Fibroblast of skin of left quadriceps (primary cell): Measurements from ENCODE around the gene URM1.

ENCODE experiments used
- DNase-seq, 2 experiments: peaks; one replicate each; pipeline ENCODE4 v3.0.0-alpha.2; 2013; ENCODE audit warnings: low read depth in 2 of 2

Gene URM1

GRCh38 chr9:128385496-128386460 is 14.6 kb downstream of the URM1 start:
- DNase-seq: no peak

- no peak for DNase-seq
Measured at GRCh38 chr9:128388150-128388549, 17.0 kb downstream of the URM1 start.

GRCh38 chr9:128389395-128390149 is 18.4 kb downstream of the URM1 start:
- no peak for DNase-seq

GRCh38 chr9:128390150-128390812 is 19.1 kb downstream of the URM1 start:
- no peak for DNase-seq

- DNase-seq: no peak
Measured at GRCh38 chr9:128390813-128391711, 19.9 kb downstream of the URM1 start.

- DNase-seq: no peak
Measured at GRCh38 chr9:128391956-128392301, 20.8 kb downstream of the URM1 start.

GRCh38 chr9:128392302-128393144 is 21.3 kb downstream of the URM1 start:
- no peak for DNase-seq

GRCh38 chr9:128393145-128393775 is 22.1 kb downstream of the URM1 start:
- no peak for DNase-seq

GRCh38 chr9:128393970-128394369 is 22.8 kb downstream of the URM1 start:
- no peak for DNase-seq

GRCh38 chr9:128394379-128395168 is 23.4 kb downstream of the URM1 start:
- DNase-seq: no peak

GRCh38 chr9:128396970-128397613 is 25.9 kb downstream of the URM1 start:
- no peak for DNase-seq

GRCh38 chr9:128397831-128398230 is 26.7 kb downstream of the URM1 start:
- DNase-seq: no peak

GRCh38 chr9:128399861-128400260 is 28.7 kb downstream of the URM1 start:
- DNase-seq: no peak

- DNase-seq: no peak
Measured at GRCh38 chr9:128404560-128404959, 33.4 kb downstream of the URM1 start.

GRCh38 chr9:128405077-128405779 is 34.1 kb downstream of the URM1 start:
- DNase-seq: no peak

- no peak for DNase-seq
Measured at GRCh38 chr9:128405780-128406171, 34.6 kb downstream of the URM1 start.

- no peak for DNase-seq
Measured at GRCh38 chr9:128406848-128407391, 35.7 kb downstream of the URM1 start.

GRCh38 chr9:128408963-128409431 is 37.8 kb downstream of the URM1 start:
- no peak for DNase-seq
